Mesodermal cell (in vitro differentiated cells): ENCODE data around the gene CALML4.

Experiments used
- H3K27ac ChIP-seq: 2 replicates; pipeline ENCODE4 v1.7.0; 2013; ENCODE audit warnings: mild to moderate bottlenecking, low read depth, low read length, moderate library complexity; ENCODE audit not compliant: severe bottlenecking
- H3K36me3 ChIP-seq: 2 replicates; pipeline ENCODE4 v1.7.1; 2013; ENCODE audit warnings: mild to moderate bottlenecking, low read length, moderate library complexity; ENCODE audit not compliant: control insufficient read depth, insufficient read depth
- H3K4me1 ChIP-seq: one replicate; pipeline ENCODE4 v1.7.1; 2013; ENCODE audit warnings: mild to moderate bottlenecking, low read length; ENCODE audit not compliant: insufficient read depth, control insufficient read depth, poor library complexity, severe bottlenecking
- H3K4me3 ChIP-seq: 2 replicates; pipeline ENCODE4 v1.7.0; 2013; ENCODE audit warnings: low read length, control low read depth, mild to moderate bottlenecking; ENCODE audit not compliant: insufficient read depth, poor library complexity, severe bottlenecking; ENCODE audit errors: extremely low read depth
- H3K9me3 ChIP-seq: 2 replicates; pipeline ENCODE4 v1.7.1; 2013; ENCODE audit warnings: mild to moderate bottlenecking, low read length, moderate library complexity; ENCODE audit not compliant: control insufficient read depth
- WGBS, 2 experiments: methylation state at CpG; one replicate each; pipeline ENCODE4 v1.1.5; 2013; ENCODE audit warnings: missing lambda C conversion rate in 2 of 2; ENCODE audit not compliant: insufficient coverage in 2 of 2; 5-methylcytosine and 5-hydroxymethylcytosine counted together

Gene CALML4

DNA sequence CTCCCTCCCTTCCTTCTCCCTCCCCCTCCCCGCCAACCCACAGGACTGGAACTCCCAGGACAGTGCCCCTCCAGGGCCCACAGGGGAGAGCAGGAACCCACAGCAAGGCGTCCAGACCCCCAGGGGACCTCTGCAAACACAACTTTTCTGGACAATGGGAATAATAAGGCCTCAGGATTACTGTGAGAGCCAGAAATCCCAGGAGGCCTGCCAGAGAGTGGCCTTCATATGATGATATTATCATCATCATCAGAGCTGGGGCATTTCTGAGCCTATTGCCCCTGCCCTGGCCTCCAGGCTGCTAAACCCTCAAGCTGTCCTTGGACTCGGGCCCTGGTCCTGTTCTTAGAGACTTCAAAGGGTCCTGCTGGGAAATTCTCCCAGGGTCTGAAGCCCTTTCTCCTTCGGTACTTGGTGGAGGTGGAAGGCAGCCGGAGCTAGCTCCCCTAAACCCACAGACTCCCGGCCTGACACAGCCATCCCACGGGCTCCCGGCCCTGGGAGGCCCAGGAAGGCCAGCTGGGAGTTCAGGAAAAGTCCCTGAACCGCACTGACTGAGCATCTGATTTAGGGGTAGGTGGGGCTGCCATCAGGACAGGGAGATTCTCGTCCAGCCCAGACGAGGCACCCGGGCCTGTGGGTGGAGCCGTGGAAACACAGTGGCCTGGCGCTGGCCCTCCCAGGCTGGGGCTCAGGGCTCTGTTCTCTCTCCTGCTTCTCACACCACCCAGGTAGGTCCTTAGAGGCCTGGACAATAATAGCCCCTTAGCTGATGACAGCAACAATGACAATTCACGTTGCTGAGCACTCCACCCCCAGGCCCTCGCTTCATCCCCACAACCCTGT lies 4.9 kb downstream of the CALML4 start:
- Histone ChIP-seq H3K4me1 (no peaks in the 10 kb centered on the region), H3K4me3 (no peak overlapping the region), H3K36me3 (peaks cover 9% of the 10 kb centered on the region), H3K9me3 (no peaks in the 10 kb centered on the region), H3K27ac (no peak overlapping the region)
- WGBS, 2 experiments: 71 to 78% methylated on average over 8 to 13 of the region's 16 CpGs

GRCh38 chr15:68199340-68199739 lies 5.8 kb downstream of the CALML4 start:
- H3K4me1 ChIP-seq: no peaks in the 10 kb centered on the region
- no peak overlapping the region for H3K4me3 ChIP-seq
- 75 to 77% methylated on average over 7 to 9 of the region's 11 CpGs for WGBS, 2 experiments
- no peaks in the 10 kb centered on the region for H3K9me3 ChIP-seq
- no peak overlapping the region for H3K27ac ChIP-seq
- peaks cover 9% of the 10 kb centered on the region for H3K36me3 ChIP-seq

DNA sequence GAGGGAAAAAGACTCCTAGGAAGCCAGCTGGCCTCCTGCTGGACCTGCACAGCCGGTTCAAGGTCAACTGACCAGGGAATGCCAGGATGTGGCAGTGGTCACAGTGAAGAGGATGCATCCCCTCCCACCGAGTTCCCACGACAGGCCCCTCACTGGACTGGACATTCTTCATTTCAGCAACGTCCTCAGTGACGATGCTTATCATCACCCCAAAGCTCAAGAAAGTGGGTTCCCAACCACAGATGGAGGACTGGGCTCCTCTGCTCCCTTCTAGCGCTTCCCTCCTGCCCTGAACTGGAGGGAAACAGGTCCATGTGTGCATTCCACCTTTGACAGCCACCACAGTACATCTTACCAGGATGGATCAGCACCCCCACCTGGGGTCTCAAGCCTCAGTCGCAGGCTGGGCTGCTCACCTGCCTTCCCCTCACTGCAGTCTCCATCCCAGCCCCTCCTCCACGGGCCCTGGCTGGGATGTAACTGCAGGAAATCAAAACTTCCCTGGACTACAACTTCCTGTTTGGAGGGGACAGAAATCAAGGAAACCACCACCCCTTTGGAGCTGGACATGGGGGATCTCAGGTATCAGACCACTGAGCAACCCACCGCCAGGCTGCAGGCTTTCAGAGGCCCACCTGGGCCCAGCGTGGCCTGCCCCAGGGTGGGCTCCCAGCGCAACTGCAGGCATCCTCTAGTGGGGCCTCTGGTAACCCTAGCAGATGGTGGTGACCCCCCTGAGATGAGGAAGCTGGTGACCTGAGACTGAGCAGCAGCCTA lies 7.3 kb downstream of the CALML4 start:
- WGBS, 2 experiments: 89 to 90% methylated on average over 10 to 11 of the region's 11 CpGs
- Histone ChIP-seq H3K4me3 (no peak overlapping the region), H3K4me1 (no peaks in the 10 kb centered on the region), H3K27ac (no peak overlapping the region), H3K36me3 (peaks cover 23% of the 10 kb centered on the region), H3K9me3 (no peaks in the 10 kb centered on the region)

DNA sequence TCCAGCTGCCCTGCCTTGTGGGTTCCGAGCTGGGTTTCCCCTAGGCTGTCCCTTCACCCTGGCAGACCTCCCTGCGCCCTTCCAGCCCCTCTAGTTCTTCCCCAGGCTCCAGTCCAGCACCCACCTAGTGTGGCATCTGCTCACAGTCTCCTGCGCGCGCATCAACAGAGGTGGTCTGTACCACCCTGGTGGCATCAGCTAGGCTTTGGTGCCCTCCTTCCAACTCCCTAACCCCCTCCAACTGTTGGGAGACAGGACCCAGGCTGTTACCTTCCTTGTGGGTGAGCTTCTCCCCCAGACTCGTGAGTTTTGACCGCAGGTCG lies 8.0 kb downstream of the CALML4 start:
- 93 to 94% methylated on average over 5 to 6 of the region's 8 CpGs for WGBS, 2 experiments
- Histone ChIP-seq H3K9me3 (no peaks in the 10 kb centered on the region), H3K4me3 (no peak overlapping the region), H3K27ac (no peak overlapping the region), H3K36me3 (peaks cover 30% of the 10 kb centered on the region), H3K4me1 (no peaks in the 10 kb centered on the region)

DNA sequence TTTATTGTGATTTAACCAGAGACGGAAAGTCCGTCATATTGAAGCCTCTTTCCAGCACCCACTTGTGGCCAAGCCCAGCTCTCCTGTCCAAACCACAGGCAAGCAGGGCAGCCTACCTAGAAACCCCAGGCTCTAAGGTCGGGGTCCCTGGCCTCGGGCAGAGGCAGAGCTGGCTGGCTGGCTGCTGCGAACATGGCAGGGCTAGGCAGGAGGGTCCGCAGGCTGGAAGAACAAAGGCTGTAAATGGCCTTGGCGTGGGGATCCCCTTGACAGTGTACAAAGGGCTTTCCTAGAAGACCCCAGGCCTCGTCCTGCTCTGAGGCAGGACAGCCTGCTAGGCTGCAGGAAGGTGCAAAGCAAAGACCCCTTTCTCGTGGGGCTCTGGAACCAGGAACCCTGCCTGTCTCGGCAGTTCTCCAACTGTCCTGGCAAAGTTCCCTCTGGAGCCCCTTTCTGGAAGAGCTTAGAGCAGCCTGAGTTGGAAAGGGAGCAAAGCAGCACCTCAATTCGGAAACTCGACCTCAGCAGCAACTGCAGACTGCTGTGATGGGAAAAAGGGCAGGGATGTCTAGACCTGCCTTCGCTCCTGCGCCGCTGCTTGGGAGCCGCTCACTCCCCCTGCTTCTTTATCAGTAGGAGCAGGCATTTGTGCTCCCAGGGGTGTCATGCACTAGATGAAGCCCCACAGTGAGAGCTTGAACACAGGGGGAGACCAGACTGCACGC lies 8.5 kb downstream of the CALML4 start:
- no peak overlapping the region for H3K4me3 ChIP-seq
- no peak overlapping the region for H3K27ac ChIP-seq
- peaks cover 31% of the 10 kb centered on the region for H3K36me3 ChIP-seq
- 95 to 97% methylated on average over 15 to 17 of the region's 17 CpGs for WGBS, 2 experiments
- H3K9me3 ChIP-seq: no peaks in the 10 kb centered on the region
- no peaks in the 10 kb centered on the region for H3K4me1 ChIP-seq

GRCh38 chr15:68195336-68196112 lies 9.6 kb downstream of the CALML4 start:
- H3K4me3 ChIP-seq: no peak overlapping the region
- 84 to 92% methylated on average over 7 to 8 of the region's 8 CpGs for WGBS, 2 experiments
- peaks cover 31% of the 10 kb centered on the region for H3K36me3 ChIP-seq
- no peaks in the 10 kb centered on the region for H3K9me3 ChIP-seq
- H3K4me1 ChIP-seq: no peaks in the 10 kb centered on the region
- H3K27ac ChIP-seq: no peak overlapping the region

DNA sequence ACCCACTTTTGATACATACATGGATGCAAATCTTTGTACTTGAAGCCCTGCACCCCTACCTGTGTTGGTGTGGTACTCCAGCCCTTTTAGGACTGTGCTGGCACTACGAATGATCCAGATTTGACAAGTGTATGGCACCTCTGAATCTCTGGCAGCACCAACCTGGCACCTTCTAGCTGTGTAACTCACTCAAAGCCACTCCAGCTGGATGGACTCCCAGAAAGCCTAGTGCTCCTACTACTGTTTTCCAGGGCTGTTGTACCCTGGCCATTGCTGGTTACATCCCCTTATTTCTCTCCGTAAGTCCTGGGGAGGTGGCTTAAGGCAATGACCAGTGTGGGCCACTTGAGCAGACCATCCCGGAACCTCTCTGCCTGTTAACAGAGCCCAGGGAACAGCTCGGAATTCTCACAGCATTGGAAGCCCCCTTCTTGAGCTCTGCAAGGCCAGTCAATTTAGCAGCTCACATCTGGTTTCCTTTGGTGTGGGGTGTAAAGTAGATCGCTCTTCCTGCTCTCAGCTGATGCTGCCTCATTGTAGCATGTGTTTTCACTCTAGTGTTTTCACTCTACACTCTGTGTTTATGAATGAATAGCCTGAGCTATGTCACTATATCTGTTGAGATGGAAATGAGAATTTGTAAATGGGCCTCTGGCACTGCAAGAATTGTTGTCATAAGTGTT lies 12.2 kb downstream of the CALML4 start:
- Histone ChIP-seq H3K4me1 (no peaks in the 10 kb centered on the region), H3K36me3 (peaks cover 45% of the 10 kb centered on the region), H3K27ac (no peak overlapping the region), H3K4me3 (no peak overlapping the region), H3K9me3 (no peaks in the 10 kb centered on the region)
- 86 to 96% methylated on average over 4 of the region's 5 CpGs for WGBS, 2 experiments

- no peaks in the 10 kb centered on the region for H3K4me1 ChIP-seq
- H3K4me3 ChIP-seq: no peak overlapping the region
- no peak overlapping the region for H3K27ac ChIP-seq
- WGBS, 2 experiments: 87 to 92% methylated on average over 4 of the region's 4 CpGs
- peaks cover 47% of the 10 kb centered on the region for H3K36me3 ChIP-seq
- no peaks in the 10 kb centered on the region for H3K9me3 ChIP-seq
Observed at GRCh38 chr15:68192117-68192516, 13.0 kb downstream of the CALML4 start.

GRCh38 chr15:68191555-68191954 lies 13.6 kb downstream of the CALML4 start:
- H3K27ac ChIP-seq: no peak overlapping the region
- peaks cover 51% of the 10 kb centered on the region for H3K36me3 ChIP-seq
- no peaks in the 10 kb centered on the region for H3K9me3 ChIP-seq
- H3K4me3 ChIP-seq: no peak overlapping the region
- whole genome bisulfite sequencing, 2 experiments: 58 to 79% methylated on average over 2 of the region's 3 CpGs
- H3K4me1 ChIP-seq: no peaks in the 10 kb centered on the region

GRCh38 chr15:68190048-68190447 lies 15.1 kb downstream of the CALML4 start:
- Histone ChIP-seq H3K36me3 (peaks cover 63% of the 10 kb centered on the region), H3K9me3 (no peaks in the 10 kb centered on the region), H3K4me1 (no peaks in the 10 kb centered on the region), H3K27ac (no peak overlapping the region), H3K4me3 (no peak overlapping the region)
- WGBS, 2 experiments: 100% methylated on average over 1 of the region's 4 CpGs; no CpG with 5 or more reads in 1 of the 2 experiments
